ENCODE results near the gene FOXJ2. TPM values are rescaled to one million over a fixed set of nuclear protein-coding genes. Genes with fewer than 3 reads are reported as not detected.

Gene FOXJ2
- polyA plus RNA-seq, 1 experiment = 6.5 TPM

GRCh38 chr12:8037046-8037663 lies 4.6 kb downstream of the FOXJ2 start:
- Histone ChIP-seq H3K36me3 (ENCODE audit: control insufficient read depth, insufficient read depth, low read length) (peaks cover 5% of the 10 kb centered on the region), H3K27me3 (ENCODE audit: control insufficient read depth, insufficient read depth, low read length) (no peaks in the 10 kb centered on the region), H3K4me3 (ENCODE audit: low read depth, low read length) (no peak overlapping the region)
- POLR2A ChIA-PET = no interaction called here
- CTCF ChIA-PET = interaction anchor here (0.8 to 3.1 kb wide), 3 partner anchors 9 to 41 kb away, joined by 4 to 14 read pairs (median 4); no protein-coding TSS in a partner anchor
- TF ChIP-seq, protein P1, sequence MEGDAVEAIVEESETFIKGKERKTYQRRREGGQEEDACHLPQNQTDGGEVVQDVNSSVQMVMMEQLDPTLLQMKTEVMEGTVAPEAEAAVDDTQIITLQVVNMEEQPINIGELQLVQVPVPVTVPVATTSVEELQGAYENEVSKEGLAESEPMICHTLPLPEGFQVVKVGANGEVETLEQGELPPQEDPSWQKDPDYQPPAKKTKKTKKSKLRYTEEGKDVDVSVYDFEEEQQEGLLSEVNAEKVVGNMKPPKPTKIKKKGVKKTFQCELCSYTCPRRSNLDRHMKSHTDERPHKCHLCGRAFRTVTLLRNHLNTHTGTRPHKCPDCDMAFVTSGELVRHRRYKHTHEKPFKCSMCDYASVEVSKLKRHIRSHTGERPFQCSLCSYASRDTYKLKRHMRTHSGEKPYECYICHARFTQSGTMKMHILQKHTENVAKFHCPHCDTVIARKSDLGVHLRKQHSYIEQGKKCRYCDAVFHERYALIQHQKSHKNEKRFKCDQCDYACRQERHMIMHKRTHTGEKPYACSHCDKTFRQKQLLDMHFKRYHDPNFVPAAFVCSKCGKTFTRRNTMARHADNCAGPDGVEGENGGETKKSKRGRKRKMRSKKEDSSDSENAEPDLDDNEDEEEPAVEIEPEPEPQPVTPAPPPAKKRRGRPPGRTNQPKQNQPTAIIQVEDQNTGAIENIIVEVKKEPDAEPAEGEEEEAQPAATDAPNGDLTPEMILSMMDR (IDR thresholded peaks at IDR 0.05; ENCODE audit: insufficient read depth, low read depth, low read length) = no peak
- DNase-seq (ENCODE audit: low read depth) = no peak

DNA sequence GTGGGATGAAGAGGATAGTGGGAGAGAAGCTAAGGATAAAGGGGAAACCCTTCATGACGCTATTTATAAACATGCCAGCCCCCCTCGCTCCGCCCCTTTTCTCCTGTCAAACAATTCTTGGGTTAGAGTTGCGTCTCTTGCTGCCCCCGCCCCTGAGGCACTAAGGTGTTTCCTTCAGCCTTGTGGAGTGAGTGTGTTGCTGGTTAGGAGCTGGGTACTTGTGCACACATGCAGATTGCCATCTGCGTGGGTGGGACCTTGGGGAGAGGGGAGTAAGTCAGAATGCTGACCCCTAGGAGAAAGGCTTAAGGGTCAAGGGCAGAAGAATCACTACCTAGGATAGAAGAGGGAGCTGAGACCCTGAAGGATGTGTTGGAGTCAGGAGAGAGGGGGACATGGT lies 5.4 kb downstream of the FOXJ2 start:
- Histone ChIP-seq H3K27me3 (ENCODE audit: control insufficient read depth, insufficient read depth, low read length) (no peaks in the 10 kb centered on the region), H3K36me3 (ENCODE audit: control insufficient read depth, insufficient read depth, low read length) (peaks cover 7% of the 10 kb centered on the region), H3K4me3 (ENCODE audit: low read depth, low read length) (no peak overlapping the region)
- TF ChIP-seq, protein P1 (IDR thresholded peaks at IDR 0.05; ENCODE audit: insufficient read depth, low read depth, low read length) = no peak
- CTCF ChIA-PET = interaction anchor here (1.1 to 3.1 kb wide), 4 partner anchors 9 to 352 kb away, joined by 3 to 14 read pairs (median 4); no protein-coding TSS in a partner anchor
- POLR2A ChIA-PET = interaction anchor here (0.9 kb wide), 1 partner anchor 10 kb away, joined by 3 read pairs; no protein-coding TSS in a partner anchor
- no peak for DNase-seq (ENCODE audit: low read depth)

DNA sequence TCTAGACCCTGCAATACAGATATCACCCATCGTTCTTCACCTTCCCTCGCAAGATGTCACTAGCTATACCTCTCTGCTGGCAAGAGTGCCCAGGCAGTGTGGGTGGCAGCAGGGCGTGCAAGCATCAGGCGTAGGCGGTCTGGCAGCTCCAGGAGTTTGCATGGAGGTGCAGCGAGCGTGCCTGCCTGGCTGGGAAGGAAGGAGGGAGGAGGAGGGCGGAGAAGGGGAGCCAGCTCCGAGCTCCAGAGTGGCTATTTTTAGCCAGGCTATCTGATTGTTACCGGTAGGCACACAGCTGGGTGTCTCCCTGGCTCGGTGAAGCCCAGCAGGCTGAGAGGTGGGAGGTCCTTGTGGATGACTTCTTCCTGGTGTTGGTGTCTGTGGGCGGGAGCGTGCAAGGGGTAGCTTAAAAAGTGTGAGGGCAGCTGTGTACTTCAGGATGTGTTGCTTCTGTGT lies 6.2 kb downstream of the FOXJ2 start:
- POLR2A ChIA-PET = interaction anchor here (0.6 to 0.9 kb wide), 2 partner anchors 10 to 48 kb away, joined by 3 read pairs; no protein-coding TSS in a partner anchor
- Histone ChIP-seq H3K27me3 (ENCODE audit: control insufficient read depth, insufficient read depth, low read length) (no peaks in the 10 kb centered on the region), H3K4me3 (ENCODE audit: low read depth, low read length) (peak overlapping the region; percentile 15), H3K36me3 (ENCODE audit: control insufficient read depth, insufficient read depth, low read length) (peaks cover 9% of the 10 kb centered on the region)
- CTCF ChIA-PET = interaction anchor here (1.1 to 1.9 kb wide), 4 partner anchors 8 to 352 kb away, joined by 3 to 6 read pairs (median 4); no protein-coding TSS in a partner anchor
- no peak for DNase-seq (ENCODE audit: low read depth)
- TF ChIP-seq, protein P1 (IDR thresholded peaks at IDR 0.05; ENCODE audit: insufficient read depth, low read depth, low read length) = no peak

- no peak for DNase-seq (ENCODE audit: low read depth)
- TF ChIP-seq, protein P1 (IDR thresholded peaks at IDR 0.05; ENCODE audit: insufficient read depth, low read depth, low read length) = no peak
- ChIA-PET POLR2A (no interaction called here), CTCF (interaction anchor here (1.0 to 8.3 kb wide), 3 partner anchors 9 to 38 kb away, joined by 3 to 75 read pairs (median 3); partner anchors contain the start of gene FOXJ2)
- peaks cover 10% of the 10 kb centered on the region for H3K36me3 ChIP-seq (ENCODE audit: control insufficient read depth, insufficient read depth, low read length)
- no peaks in the 10 kb centered on the region for H3K27me3 ChIP-seq (ENCODE audit: control insufficient read depth, insufficient read depth, low read length)
- H3K4me3 ChIP-seq (ENCODE audit: low read depth, low read length) = no peak overlapping the region
Measured at GRCh38 chr12:8040791-8041190, 8.3 kb downstream of the FOXJ2 start.
